Natural killer cell treated with Interleukin-12 subunit alpha and Interleukin-12 subunit beta and Interleukin-15 and Interleukin-18, amount 100 ng/mL, for 72 hours (primary cell): Measurements from ENCODE around the gene NCBP2L. TPM values are rescaled to one million over a fixed set of nuclear protein-coding genes. Genes with fewer than 3 reads are reported as not detected.

Source experiments
- ATAC-seq, 2 donors: fragments of 150-1000 bp; cut with Tn5 transposase in 1 of 2; sonication (Bioruptor Pico), chemical (Tn5 transposase) in 1 of 2; 2 replicates each; pipeline ENCODE4 v1.10.0; 2021
- DNase-seq: peaks from one replicate; pipeline ENCODE4 v3.0.0; 2022; ENCODE audit warnings: low spot score
- H3K27ac Mint-ChIP-seq, 2 donors: 1 replicate in 1 of 2; 2 replicates in 1 of 2; pipeline ENCODE4 v1.8.0; 2022; ENCODE audit warnings: mixed read lengths in 2 of 2, mild to moderate bottlenecking in 1 of 2, moderate library complexity in 1 of 2
- H3K27me3 Mint-ChIP-seq, 2 donors: 1 replicate in 1 of 2; 2 replicates in 1 of 2; pipeline ENCODE4 v1.8.0; 2022; ENCODE audit warnings: mixed read lengths in 2 of 2
- H3K36me3 Mint-ChIP-seq: one replicate; pipeline ENCODE4 v1.8.0; 2022; ENCODE audit warnings: mixed read lengths
- H3K4me1 Mint-ChIP-seq, 2 donors: 1 replicate in 1 of 2; 2 replicates in 1 of 2; pipeline ENCODE4 v1.8.0; 2022; ENCODE audit warnings: low read depth in 2 of 2, mixed read lengths in 2 of 2, mild to moderate bottlenecking in 1 of 2
- H3K4me3 Mint-ChIP-seq: one replicate; pipeline ENCODE4 v1.8.0; 2022; ENCODE audit warnings: mixed read lengths
- H3K9me3 Mint-ChIP-seq: 2 replicates; pipeline ENCODE4 v1.8.0; 2022; ENCODE audit warnings: mixed read lengths
- total RNA-seq, 2 donors: library from RNA; stranded (reverse); gene quantifications; one replicate each; pipeline ENCODE4 v1.2.3, GENCODE V29; 2022

The NCBP2L gene
- total RNA-seq, 2 donors from 2014 or later: not detected

DNA sequence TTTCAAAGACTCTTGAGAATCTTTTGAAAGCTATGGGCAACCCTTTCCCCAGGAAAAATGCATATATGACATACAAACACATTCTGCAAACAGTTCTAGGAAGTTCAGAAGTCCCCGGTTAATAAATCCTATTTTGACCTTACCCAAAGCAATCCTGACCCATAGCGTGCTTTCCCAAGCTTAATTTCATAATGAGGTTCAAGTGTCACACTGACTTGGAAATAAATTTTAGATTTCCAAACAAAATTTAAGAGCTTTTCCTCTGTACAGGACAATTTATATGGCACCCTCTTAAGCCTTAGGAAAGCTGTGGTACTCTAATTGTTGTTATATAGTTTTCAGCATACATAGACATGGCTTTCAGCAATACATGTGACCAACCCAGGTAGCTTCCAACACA, 59.4 kb downstream of the NCBP2L start:
- ATAC-seq (no peak), DNase-seq (no peak)
- Mint-ChIP-seq H3K4me1 (no peaks in the 10 kb centered on the region), H3K27me3 (peaks cover 12 to 22% of the 10 kb centered on the region in 2 donors), H3K9me3 (no peaks in the 10 kb centered on the region), H3K36me3 (no peaks in the 10 kb centered on the region), H3K4me3 (no peak overlapping the region), H3K27ac (no peak overlapping the region)

DNA sequence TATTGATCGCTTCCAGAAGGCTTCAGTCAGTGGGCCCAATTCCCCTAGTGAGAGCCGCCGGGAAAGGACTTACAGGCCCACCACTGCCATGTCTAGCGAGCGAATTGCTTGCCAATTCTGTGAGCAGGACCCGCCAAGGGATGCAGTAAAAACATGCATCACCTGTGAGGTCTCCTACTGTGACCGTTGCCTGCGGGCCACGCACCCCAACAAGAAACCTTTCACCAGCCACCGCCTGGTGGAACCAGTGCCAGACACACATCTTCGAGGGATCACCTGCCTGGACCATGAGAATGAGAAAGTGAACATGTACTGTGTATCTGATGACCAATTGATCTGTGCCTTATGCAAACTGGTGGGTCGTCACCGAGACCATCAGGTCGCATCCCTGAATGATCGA, 63.4 kb downstream of the NCBP2L start:
- Mint-ChIP-seq H3K27me3 (peaks cover 12 to 19% of the 10 kb centered on the region in 2 donors), H3K27ac (no peak overlapping the region), H3K9me3 (no peaks in the 10 kb centered on the region), H3K4me1 (no peaks in the 10 kb centered on the region), H3K36me3 (no peaks in the 10 kb centered on the region), H3K4me3 (no peak overlapping the region)
- no peak for DNase-seq
- ATAC-seq: no peak

DNA sequence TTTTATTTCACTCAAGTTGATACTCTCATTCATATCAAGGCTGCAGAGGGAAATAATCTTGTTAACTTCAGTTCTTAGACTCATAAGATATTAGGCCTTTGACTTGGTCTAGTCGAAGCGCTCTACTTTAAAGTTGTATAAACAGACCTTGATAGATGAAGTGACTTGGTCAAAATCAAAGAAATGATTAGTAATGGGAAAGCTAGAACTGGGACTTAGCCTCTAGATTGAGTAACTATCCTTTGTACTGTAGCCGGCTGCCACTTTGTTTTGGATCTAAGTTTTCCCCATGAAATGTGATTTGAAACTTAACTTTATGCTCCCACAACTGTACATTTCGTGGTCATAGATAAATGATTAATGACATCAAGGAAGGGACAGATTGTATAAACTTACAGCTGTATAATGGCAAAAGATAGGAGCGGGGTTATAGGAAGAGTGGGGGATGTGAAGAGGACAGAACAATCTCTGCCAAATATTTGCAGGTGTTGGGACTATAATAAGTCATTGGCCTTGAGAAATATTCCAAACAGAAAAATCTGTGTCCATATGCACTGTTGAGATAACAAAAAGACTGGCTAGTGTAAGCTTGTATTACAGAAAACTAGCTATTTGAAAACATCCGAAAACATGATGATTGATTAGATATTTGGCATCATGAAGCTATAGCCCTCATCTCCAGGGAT, 65.3 kb downstream of the NCBP2L start:
- H3K27ac Mint-ChIP-seq: no peak overlapping the region
- no peaks in the 10 kb centered on the region for H3K36me3 Mint-ChIP-seq
- DNase-seq (no peak), ATAC-seq (no peak)
- H3K9me3 Mint-ChIP-seq: no peaks in the 10 kb centered on the region
- H3K4me1 Mint-ChIP-seq: no peaks in the 10 kb centered on the region
- peaks cover 2 to 14% of the 10 kb centered on the region in 2 donors for H3K27me3 Mint-ChIP-seq
- H3K4me3 Mint-ChIP-seq: no peak overlapping the region

Other genes with a start within 250 kb of the NCBP2L start
- gene PRPS1, start 149.2 kb upstream of the NCBP2L start, total RNA-seq: 100 to 1,000 TPM in 1 of 2 donors, 10 to 100 TPM in 1; 59.2 to 104 TPM
- gene TSC22D3, start 1.9 kb upstream of the NCBP2L start, total RNA-seq: 10 to 100 TPM in 1 of 2 donors, 1 to 10 TPM in 1; 8.6 to 20.3 TPM
- 1 to 10 TPM in 1 of 2 donors, under 1 TPM in 1; 0.74 to 2.0 TPM for gene MID2, start 48.1 kb downstream of the NCBP2L start, total RNA-seq
- gene TEX13B, start 204.6 kb downstream of the NCBP2L start, total RNA-seq: not detected